Adrenal gland (tissue), 5 donors: ENCODE data around the gene LINS1.

ENCODE experiments used
- CTCF ChIP-seq, 6 experiments: fragments of 450-650 bp in 4 of 6; fragments of 200-600 bp in 2 of 6; sonication (generic) in 1 of 6; IDR thresholded peaks; 1 replicate in 5 of 6; 2 replicates in 1 of 6; pipeline versions ENCODE4 v1.5.1 to v1.8.0; 2016 to 2021; ENCODE audit warnings: antibody characterized with exemption in 6 of 6, mild to moderate bottlenecking in 2 of 6, moderate library complexity in 1 of 6
- POLR2A ChIP-seq, 2 donors: fragments of 450-650 bp; IDR thresholded peaks; one replicate each; pipeline ENCODE4 v1.6.1; 2017; ENCODE audit warnings: antibody characterized with exemption in 2 of 2, mild to moderate bottlenecking in 2 of 2, moderate library complexity in 1 of 2
- donor health status: DM: no; HTN: no; CAD: no.

GRCh38 chr15:100591835-100592234 is 10.1 kb downstream of the LINS1 start:
- TF ChIP-seq CTCF (IDR thresholded peaks at IDR 0.05): no peak
- TF ChIP-seq POLR2A (IDR thresholded peaks at IDR 0.05): no peak
